Osteocyte (in vitro differentiated cells): Measurements from ENCODE around the gene RIN3. TPM values are rescaled to one million over a fixed set of nuclear protein-coding genes. Genes with fewer than 3 reads are reported as not detected.

Source experiments
- DNase-seq: peaks from one replicate; pipeline ENCODE4 v3.0.0; 2021; ENCODE audit warnings: mixed read lengths; ENCODE audit not compliant: unreplicated experiment; ENCODE audit errors: extremely low spot score
- H3K27ac Mint-ChIP-seq: one replicate; pipeline ENCODE4 v1.8.0; 2021; ENCODE audit warnings: mild to moderate bottlenecking, mixed read lengths; ENCODE audit not compliant: unreplicated experiment
- H3K27me3 Mint-ChIP-seq: one replicate; pipeline ENCODE4 v1.8.0; 2021; ENCODE audit warnings: mixed read lengths; ENCODE audit not compliant: unreplicated experiment
- H3K36me3 Mint-ChIP-seq: one replicate; pipeline ENCODE4 v1.8.0; 2021; ENCODE audit warnings: mixed read lengths; ENCODE audit not compliant: unreplicated experiment
- H3K4me1 Mint-ChIP-seq: one replicate; pipeline ENCODE4 v1.8.0; 2021; ENCODE audit warnings: mixed read lengths; ENCODE audit not compliant: unreplicated experiment
- H3K4me3 Mint-ChIP-seq: one replicate; pipeline ENCODE4 v1.8.0; 2021; ENCODE audit warnings: mild to moderate bottlenecking, moderate library complexity, mixed read lengths; ENCODE audit not compliant: unreplicated experiment
- H3K9me3 Mint-ChIP-seq: one replicate; pipeline ENCODE4 v1.8.0; 2021; ENCODE audit warnings: mixed read lengths; ENCODE audit not compliant: unreplicated experiment
- CTCF ChIP-seq: fragments of 200-600 bp; sonication (generic); IDR thresholded peaks from 2 replicates; pipeline ENCODE4 v1.5.0; 2021; ENCODE audit warnings: antibody characterized with exemption, mild to moderate bottlenecking, moderate library complexity
- total RNA-seq: library from RNA; stranded (reverse); gene quantifications from 2 replicates; pipeline ENCODE4 v1.2.1, GENCODE V29; 2021

RIN3 gene
- total RNA-seq, 1 donor from 2014 or later = 26.7 TPM

- H3K27me3 Mint-ChIP-seq = no peaks in the 10 kb centered on the region
- TF ChIP-seq CTCF = no peak
- peaks cover 7% of the 10 kb centered on the region for H3K4me1 Mint-ChIP-seq
- H3K9me3 Mint-ChIP-seq = no peaks in the 10 kb centered on the region
- H3K36me3 Mint-ChIP-seq = peaks cover 49% of the 10 kb centered on the region
- no peak overlapping the region for H3K27ac Mint-ChIP-seq
- DNase-seq = no peak
- no peak overlapping the region for H3K4me3 Mint-ChIP-seq
Observed at GRCh38 chr14:92581206-92581605, 67.6 kb downstream of the RIN3 start.

- Mint-ChIP-seq H3K27ac (no peak overlapping the region), H3K9me3 (no peaks in the 10 kb centered on the region), H3K36me3 (peaks cover 44% of the 10 kb centered on the region), H3K4me1 (peaks cover 16% of the 10 kb centered on the region), H3K4me3 (no peak overlapping the region), H3K27me3 (no peaks in the 10 kb centered on the region)
- no peak for TF ChIP-seq CTCF
- DNase-seq = no peak
Observed at GRCh38 chr14:92581966-92582566, 68.5 kb downstream of the RIN3 start.

GRCh38 chr14:92582706-92583452 lies 69.3 kb downstream of the RIN3 start:
- no peak for TF ChIP-seq CTCF
- DNase-seq = no peak
- H3K9me3 Mint-ChIP-seq = no peaks in the 10 kb centered on the region
- peaks cover 18% of the 10 kb centered on the region for H3K4me1 Mint-ChIP-seq
- H3K4me3 Mint-ChIP-seq = no peak overlapping the region
- no peak overlapping the region for H3K27ac Mint-ChIP-seq
- H3K36me3 Mint-ChIP-seq = peaks cover 40% of the 10 kb centered on the region
- no peaks in the 10 kb centered on the region for H3K27me3 Mint-ChIP-seq

GRCh38 chr14:92584220-92584619 lies 70.6 kb downstream of the RIN3 start:
- peaks cover 18% of the 10 kb centered on the region for H3K4me1 Mint-ChIP-seq
- no peaks in the 10 kb centered on the region for H3K27me3 Mint-ChIP-seq
- H3K36me3 Mint-ChIP-seq = peaks cover 36% of the 10 kb centered on the region
- TF ChIP-seq CTCF = no peak
- no peak overlapping the region for H3K27ac Mint-ChIP-seq
- H3K4me3 Mint-ChIP-seq = no peak overlapping the region
- no peak for DNase-seq
- no peaks in the 10 kb centered on the region for H3K9me3 Mint-ChIP-seq

GRCh38 chr14:92584816-92585215 lies 71.2 kb downstream of the RIN3 start:
- H3K9me3 Mint-ChIP-seq = no peaks in the 10 kb centered on the region
- no peak overlapping the region for H3K4me3 Mint-ChIP-seq
- no peak for TF ChIP-seq CTCF
- peaks cover 35% of the 10 kb centered on the region for H3K36me3 Mint-ChIP-seq
- no peak overlapping the region for H3K27ac Mint-ChIP-seq
- H3K27me3 Mint-ChIP-seq = no peaks in the 10 kb centered on the region
- DNase-seq = no peak
- peaks cover 18% of the 10 kb centered on the region for H3K4me1 Mint-ChIP-seq
